HG03521 (cell line): ENCODE data around the gene WFS1.

ENCODE experiments used
- ATAC-seq: cut with Tn5 transposase; IDR thresholded peaks from one replicate; pipeline ENCODE4 v1.9.1; 2021; ENCODE audit warnings: mild to moderate bottlenecking, moderate library complexity; ENCODE audit not compliant: unreplicated experiment

WFS1 gene

DNA sequence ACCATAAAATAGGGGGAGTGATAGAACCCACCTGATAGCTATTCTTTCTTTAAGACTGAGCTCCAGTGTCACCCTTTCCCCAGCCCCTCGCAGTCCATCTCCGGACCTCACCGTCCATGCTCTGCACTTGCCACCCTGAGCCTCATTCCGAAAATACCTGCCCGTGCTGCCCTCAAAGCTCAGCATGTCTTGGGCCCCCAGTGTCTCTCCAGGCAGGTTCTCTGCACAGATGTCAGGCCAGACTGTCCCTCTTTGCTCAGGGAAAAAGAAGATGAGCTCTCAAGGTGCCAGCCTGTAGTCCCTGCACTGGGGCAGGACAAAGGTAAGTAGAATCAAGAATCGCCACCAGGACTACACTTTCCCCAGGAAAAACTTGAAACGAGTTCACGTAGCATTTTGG, 9.8 kb upstream of the WFS1 start:
- ATAC-seq, result no peak

DNA sequence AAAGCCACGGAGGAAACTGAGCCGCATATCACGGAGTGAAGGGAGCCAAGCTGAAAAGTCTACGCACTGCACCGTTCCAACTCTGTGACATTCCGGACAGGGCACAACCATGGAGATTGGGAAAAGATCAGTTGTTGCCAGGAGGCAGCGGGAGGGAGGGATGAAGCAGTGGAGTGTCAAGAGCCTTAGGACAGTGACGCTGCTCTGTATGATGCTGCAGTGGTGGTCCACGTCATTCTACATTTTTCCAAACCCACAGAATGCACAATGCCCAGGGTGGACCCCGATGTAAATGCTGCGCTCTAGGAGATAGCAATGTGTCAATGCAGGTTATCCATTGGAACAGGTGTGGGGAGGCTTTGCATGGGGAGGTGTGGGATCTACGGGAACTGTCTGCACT, 7.5 kb upstream of the WFS1 start:
- no peak for ATAC-seq

DNA sequence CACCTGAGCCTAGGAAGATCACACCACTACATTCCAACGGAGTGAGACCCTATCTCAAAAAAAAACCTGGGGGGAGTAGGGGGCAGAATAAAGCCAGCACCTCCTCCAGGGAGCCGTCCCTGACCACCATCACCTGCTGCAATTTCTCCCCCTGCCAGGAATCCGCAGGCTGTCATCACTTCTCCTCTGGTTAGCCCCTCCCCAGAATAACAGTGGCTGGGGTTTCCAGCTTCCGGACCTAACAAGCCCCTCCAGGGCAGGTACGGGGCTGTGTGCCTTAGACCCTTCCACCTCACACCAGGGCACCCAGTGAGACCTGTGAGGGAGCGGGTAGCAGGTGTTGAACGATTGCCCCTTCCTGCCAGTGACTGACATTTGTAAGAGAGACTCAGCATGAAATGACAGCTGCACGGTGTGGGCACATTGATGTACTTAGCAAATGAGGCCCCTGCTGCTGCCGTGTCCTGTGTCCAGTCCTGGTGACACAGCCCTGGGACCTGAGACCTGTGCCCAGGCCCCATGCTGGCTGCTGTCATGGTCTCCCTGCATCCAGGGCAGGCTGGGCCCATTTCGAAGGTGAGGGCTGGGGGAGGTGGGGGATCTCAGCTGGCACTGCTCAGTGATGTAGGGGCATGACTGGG, 6.7 kb upstream of the WFS1 start:
- no peak for ATAC-seq

DNA sequence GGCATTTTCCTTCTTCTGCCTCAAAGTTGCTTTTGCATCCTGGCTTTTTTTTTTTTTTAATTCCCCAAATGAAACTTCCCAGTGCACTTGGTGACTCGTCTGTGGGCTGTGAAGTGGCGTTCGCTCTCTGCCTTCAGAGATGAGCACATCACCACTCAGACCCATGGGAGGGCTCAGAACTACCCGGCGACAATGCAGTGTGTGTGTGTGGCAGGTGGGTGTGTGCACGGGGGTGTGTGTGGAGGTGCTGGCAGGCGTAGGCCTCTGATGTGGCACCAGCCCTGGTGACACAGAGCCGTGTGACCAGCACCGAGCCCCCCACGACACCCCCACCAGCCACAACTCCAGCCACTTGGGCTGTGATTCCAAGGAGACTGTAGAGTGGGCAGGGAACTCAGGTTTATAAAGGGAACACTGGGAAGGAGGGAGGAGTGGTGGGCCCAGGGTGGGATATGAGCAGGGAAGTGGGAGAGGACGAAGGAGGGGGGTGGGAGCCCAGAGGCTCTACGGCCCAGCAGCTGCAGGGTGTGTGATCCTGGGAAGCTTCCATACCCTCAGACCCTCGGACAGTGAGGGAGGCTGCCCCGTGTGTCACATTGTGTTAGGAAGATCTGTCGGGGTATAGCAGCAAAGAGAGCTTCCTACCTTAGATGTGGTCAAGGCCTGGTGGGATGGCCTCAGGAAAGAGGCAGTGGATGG, 6.0 kb upstream of the WFS1 start:
- ATAC-seq, result no peak

DNA sequence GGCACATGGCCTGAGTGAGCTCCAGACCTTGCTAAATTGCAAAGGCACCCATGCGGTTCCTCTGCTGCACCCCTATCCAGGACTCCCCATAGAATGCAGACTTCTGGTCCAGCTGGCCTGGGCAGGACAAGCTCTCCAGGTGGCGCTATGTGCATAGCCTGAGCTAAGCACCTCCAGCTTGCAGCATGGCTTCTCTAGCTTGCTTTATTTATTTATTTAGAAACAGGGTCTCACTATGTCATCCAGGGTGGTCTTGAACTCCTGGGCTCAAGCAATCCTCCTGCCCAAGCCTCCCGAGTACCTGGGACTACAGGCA, 5.5 kb upstream of the WFS1 start:
- no peak for ATAC-seq

DNA sequence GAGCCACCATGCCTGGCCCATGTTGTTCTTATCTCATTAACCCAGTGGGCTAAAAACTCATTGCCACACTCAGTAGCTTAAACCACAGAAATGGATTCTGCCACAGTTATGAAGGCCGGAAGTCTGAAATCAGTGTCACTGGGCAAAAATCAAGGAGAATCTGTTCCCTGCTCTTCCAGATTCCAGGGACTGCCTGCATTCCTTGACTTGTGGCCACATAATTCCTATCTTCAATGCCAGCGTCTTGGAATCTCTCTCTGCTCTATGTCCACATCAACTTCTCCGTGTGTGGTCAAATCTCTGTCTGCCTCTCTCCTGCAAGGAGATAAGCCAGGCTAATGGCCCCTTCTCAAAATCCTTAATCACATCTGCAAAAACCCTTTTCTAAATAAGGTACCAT, 4.1 kb upstream of the WFS1 start:
- ATAC-seq, result no peak

DNA sequence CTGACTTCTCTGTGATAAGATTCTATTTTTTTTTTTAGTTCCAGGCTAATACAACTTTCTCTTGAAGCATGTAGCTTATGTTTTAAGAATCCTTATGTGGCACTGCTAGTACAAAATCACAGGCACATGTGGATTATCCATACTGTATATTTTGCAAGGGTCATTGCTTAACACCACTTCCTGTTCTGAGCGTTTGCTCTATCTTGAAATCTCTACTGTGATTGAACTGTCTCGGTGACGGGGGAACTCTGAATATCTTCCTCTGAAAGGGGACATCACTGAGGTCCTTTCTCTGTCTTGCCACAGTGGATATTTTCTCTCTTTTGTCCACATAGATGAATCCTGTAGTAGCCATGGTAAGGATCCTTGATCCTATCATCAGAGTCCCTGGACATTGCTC, 2.1 kb upstream of the WFS1 start:
- ATAC-seq, result no peak

DNA sequence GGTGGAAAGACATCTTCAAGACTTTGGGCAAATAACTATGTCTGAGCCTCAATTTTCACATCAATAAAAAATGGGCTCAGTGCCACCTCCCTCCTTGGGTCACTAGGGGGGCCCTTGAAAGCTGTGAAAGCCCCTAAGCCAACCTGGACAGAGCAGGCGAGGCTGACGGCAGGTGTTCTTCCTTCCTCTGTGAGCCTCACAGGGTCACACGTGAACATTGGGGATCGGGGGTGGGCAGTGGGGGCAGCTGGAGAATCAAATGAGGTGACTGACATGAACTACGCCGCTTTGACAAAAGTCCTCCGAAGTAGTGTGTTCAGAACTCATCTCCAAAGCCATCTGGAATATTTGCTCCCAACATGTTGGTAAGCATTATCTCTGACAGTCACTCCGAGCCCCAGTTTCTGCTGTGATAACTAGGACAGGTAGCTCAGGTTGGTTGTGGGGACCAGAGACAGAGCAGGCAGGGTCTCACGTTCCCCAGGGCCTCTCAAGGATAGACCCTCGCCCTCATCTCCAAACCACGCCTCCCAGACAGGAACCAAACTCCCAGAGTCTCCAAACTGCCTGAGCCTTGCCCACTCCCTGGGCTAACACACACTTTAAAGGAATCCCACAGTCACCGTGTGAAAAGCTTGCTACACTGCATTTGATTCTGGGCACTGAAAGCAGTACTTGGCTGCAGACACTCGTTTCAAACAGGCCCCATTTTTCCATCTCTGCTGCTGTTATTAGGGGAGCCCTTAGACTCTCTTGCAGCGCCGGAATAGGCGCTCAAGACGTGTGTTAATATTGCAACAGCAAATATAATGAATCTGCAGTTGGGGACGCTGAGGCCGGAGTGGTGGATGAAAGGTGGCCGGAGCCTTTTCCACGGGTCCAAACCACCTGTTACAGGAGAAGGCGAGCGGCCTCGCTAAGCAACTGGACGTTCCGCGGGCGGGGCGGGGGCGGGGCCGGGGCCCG, 717 bp upstream of the WFS1 start:
- no peak for ATAC-seq

DNA sequence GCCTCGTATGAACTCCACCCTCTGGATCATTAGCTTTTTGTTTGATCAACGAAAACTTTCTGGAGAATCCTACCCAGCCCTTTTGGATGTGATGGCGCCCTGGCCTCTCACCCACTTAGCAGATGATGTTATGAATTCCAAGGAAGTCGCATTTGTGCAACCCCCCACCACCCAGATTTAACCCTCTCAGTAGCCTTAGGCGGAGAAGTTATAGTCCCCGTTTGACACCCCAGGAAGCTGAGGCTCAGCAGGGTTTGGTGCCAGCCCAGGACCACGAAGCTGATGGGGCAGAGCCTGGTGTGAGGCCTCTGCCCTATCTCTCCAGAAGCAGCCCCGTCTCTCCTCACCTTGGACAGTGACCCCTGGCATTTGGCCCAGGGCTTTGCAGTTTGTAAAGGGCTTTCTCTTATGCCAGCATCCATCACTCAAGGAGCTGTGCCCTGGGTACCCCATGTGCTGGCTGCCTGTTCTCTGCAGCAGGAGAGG, 1.0 kb downstream of the WFS1 start:
- ATAC-seq, result no peak

DNA sequence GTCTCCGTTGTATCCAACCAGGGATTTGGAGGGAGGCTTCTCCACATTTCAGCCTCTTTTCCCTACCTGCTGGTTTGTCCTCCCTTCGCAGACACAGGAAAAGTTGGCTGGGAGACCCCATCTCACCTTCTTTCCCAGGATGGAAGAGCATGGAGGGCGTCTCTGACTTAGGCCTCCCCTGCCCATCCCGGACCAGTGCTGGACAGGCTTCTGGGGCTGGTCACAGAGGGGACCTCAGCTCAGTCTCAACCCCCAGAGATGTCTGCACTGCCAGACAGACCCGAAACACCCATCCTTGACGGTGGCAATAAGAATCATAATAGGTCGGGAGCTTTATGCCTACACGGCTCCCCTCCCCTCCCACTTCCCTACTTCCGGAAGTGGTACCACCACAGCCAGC, 1.6 kb downstream of the WFS1 start:
- ATAC-seq, result no peak

DNA sequence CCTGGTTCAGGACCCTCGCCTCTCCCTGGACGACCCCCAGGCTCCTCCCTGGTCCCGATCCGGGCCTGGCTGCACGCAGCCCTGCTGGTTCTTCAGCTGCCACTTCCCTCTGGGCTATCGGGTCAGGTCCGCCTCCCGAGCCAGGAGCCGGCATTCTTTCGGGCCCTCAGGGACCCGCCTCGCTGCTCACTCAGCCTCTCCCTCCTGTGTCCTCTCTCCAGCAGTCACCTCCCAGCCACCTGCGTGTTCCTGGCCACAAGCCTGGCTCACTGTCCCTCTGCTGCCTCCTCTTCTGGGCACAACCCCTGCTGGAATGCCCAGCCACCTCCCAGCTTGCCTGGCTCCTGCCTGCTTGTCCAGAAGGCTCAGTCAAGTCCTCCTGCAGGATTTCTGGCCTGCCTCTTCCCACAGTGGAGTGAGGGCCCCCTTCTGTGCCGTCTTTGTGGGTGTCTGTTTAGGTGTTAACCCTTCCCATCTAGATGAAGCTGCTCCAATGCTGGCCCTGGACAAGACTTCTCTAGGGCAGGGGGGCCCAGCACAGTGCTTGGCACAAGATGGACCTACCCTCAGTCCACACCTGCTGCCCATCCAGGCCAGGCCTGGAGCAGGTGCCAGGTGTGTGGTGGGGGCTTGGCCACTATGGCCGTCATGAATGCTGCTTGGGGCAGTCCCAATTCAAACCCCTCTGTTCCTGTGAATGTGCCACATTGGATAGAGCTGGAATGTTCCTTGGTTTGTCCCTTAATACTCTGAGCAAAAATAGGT, 2.2 kb downstream of the WFS1 start:
- no peak for ATAC-seq

DNA sequence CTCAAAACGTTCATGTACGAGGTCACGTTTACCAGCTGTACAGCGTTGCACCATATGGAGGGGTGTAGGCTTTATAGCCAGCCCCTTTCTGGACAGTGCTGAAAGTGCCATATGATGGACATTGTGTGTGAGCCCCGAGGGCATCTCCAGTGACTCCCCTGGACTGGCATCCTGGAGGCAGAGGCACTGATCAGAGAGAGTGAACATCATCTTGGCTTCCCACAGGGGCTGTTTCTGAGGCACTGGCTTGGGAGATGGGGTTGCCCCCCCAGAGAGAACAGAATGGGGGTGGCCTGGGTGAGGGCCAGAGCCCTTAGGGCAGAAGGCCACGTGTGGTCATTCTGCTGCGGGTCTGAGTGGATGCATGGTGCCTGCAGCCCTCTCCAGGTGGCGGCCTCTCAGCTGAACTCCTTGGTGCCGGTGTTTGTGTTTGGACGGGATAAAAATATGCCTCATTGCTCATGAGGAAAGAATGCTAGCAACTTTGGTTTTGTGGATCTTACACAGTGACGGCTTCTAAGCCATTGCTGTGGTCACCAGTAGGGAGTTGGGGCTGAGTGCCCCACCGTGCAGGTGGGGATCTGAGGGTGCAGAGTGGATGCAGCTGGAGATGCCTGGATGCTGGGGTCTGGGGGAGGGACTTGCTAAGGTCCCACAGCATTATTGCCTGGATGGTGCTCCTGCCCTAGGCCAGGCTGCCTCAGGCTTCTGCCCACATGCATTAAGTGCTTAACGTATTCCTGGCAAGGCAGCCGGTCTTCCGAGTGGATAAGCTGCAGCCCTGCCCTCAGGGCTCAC, 3.4 kb downstream of the WFS1 start:
- no peak for ATAC-seq

DNA sequence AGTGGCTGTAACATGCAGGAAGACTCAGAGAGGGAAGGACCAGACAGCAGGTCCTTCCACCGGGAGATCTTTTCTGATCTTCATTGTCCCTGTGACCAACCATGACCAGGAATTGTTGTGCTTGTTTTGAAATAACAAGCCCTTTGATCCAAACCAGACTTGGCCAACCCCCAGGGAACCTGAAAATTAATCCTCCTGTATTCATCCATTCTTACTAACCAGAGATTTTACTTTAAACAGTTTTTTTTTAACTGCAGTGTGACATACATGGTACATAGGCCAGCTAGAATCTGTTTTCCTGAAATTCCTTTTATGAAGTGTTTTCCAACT, 4.0 kb downstream of the WFS1 start:
- no peak for ATAC-seq

DNA sequence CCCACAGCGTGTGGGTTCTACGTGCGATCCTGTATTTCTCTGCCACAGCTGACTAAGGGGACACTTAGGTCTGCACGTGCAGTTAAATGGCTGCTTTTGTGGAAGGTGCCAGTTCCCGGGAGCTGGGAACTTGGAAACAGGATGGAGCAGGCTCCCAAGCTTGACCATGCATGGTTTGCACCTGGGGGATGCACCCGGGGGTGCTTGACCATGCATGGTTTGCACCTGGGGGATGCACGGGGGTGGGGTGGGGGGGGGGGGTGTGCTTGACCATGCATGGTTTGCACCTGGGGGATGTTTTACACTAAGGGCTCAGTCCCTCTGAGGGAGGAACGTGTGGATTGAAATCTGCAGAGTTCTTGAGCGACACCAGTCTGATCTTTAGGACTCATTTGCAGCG, 5.7 kb downstream of the WFS1 start:
- no peak for ATAC-seq

DNA sequence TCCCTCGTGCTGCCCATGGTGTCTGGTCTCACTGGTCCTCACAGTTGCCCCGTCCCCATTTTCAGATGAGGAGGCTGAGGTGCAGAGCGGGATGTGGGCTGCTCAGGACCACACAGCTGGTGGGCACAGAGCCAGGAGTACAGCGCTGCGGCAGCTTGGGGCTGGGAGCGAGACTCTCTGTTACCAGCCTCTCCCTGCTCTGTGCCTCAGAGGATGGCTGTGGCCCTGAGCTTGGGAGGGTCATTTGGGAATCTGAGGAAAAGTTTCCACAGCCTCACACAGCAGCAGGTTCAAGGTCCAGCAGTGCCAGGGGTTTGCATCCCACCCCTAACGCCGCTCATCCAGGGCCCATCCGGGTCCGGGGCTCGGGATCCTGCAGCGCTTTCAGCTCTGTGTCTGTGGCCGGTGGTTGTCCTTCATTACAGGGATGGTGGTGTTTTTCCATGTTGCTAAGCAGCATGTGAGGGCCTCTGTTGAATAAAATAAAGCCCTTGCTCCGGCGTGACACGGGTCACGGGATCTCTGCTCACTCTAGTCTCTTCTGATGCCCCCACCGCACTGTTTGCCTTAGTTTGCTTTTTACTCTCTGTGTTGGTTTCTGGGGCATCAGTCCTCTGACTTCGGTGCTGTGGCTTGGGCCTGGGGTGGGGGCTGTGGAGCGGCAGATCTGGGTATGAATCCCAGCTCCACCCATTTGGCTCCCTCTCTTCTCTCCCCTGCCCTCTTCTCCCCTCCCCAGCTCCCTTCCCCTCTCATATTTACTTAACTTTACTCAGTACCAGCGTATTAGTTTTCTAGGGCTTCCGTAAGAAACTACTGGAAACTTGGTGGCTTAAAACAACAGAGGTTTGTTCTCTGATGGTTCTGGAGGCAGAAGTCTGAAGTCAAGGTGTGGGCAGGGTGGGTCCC, 6.5 kb downstream of the WFS1 start:
- ATAC-seq, result no peak

DNA sequence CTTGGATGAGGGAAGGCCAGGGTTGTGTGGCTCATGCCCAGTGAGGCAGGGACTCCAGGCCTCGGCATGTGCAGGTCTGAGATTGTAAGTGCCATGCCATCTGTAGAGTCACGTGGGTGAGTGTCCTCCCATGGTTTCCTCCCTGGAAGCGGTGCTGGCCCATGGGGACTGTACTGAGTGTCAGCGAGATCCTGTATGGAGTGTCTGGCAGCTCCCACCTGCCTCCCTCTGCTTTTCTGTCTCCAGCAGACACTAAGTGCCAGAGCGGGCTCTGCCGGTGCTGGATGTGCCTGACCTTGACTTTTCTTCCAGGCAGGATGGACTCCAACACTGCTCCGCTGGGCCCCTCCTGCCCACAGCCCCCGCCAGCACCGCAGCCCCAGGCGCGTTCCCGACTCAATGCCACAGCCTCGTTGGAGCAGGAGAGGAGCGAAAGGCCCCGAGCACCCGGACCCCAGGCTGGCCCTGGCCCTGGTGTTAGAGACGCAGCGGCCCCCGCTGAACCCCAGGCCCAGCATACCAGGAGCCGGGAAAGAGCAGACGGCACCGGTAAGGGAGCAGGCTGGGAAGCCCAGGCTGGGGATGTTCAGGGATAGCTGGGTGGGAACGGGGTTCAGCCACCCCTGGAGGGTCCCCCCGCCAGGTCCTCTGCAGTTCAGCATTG, 7.6 kb downstream of the WFS1 start:
- no peak for ATAC-seq

DNA sequence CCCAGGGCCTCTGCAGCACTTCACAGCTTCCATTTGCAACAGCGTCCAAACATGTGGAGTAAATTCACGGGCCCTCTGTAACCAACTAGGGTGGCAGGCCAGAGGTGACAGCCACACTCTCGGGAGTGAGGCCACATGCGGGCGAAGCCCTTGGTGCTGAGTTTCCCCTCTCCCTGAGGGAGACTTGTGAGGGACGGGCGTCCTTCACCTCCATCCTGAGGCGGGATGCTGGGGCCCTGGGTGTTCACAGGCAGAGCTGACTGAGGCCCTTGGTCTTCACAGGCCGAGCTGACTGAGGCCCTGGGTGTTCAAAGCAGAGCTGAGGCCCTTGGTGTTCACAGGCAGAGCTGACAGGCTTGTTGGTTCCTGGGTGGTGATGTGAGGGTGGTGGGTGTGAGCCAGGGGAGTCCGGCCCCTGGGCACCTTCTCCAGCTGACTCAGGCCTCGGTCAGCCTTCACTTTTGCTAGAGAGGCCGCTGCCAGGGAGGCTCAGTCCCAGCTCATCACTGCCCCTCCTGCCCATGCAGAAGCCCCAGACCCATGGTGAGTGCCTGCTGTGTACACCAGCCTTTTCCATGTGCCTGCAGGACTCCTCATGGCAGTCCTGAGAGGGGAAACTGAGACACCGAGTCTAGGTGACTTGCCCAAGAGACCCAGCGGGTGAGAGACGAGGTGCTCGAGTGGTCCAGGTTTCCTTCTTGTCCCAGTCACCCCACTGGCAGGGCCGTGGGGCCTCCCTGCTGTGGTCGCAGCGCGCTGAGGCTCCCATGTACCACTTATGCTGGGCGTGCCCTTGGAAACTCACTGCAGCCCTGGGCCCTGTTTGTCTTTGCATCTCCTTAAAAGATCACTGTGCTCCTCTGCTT, 8.5 kb downstream of the WFS1 start:
- ATAC-seq, result peak; percentile 6

DNA sequence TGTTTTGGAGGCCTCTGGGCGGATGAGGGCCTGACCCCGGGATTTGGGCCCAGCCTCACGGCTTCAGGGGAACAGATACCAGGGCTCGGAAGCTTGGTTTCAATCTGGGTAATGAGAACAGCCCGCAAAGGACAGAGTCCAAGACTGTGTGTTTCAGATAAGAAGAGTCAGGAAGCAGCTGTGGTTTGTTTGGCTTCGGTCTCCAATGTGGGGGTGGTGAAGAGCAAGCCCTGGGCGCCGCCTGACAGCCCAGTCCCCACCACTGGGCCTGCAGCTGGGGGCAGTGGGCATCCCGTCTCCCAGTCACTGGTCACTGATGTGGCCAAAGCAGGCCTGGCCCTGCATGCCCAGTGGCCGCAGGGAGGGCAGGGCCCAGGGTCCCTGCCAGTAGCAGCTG, 9.1 kb downstream of the WFS1 start:
- peak; percentile 88 for ATAC-seq
